ENCODE data around the gene TRIM68. TPM values are rescaled to one million over a fixed set of nuclear protein-coding genes. Genes with fewer than 3 reads are reported as not detected.

The TRIM68 gene
- 14.7 TPM for polyA plus RNA-seq (2013, experiment 1 of 4)
- 14.9 TPM for polyA plus RNA-seq (2013, experiment 2 of 4)
- 10.9 TPM for polyA plus RNA-seq (2013, experiment 3 of 4)
- 12.1 TPM for polyA plus RNA-seq (2013, experiment 4 of 4)

DNA sequence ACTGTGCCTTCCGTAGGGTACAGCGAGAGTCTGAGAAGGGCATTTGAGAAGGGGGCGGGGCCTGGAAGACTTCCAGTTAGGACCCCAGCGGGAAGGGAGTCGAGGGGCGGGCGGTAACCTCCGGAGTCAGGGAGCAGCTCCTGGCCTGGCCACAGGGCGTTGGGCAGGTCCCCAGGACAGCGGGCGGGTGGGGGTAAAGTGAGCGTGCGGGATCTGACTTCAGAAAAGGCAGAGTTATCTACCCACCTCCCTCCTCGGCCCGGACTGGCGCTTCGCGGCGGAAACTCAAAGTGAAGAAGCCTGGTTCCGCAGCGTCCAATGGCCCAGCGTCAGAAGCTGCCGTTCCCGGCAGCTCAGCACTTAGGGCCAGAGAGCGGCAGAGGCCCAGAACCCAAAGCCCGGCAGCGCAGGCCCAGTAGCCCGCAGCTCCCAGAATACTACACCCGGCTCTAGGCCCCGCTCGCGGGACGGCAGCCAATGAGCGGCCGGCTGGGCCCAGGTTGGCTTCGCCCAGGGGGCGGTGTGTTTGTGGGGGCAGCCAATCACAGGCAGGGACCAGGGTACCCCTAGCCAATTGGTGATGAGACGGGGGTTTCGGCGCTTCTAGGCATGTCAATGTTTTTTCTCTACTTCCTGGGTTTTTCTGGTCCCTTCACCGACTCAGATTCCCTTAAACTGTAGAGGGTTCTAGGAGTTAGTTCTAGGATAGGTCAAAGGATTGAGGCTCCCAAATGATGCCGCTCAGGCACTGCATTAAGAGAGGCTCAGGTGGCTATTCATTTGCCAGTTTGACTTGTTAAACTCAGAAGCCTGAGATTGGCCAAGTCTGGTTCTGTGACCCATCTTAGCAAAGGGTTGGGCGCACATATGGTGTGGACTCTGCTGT is at the start of gene TRIM68:
Gene TRIM68 (minus strand): TSS at position 451 of the 886 bp plus-strand sequence. CDS start 2,727 bp downstream, outside the sequence.
- Histone ChIP-seq H3K4me1 (ENCODE audit: control insufficient read depth, insufficient read depth, low read length) (no peaks in the 10 kb centered on the region), H3K9me3 (ENCODE audit: control insufficient read depth, low read length) (no peaks in the 10 kb centered on the region), H3K36me3 (ENCODE audit: control insufficient read depth, insufficient read depth, low read length) (peaks cover 6% of the 10 kb centered on the region), H3K4me3 (ENCODE audit: insufficient read depth, low read depth, low read length) (peak within 1 kb of the TSS; percentile 62), H3K27me3 (ENCODE audit: control insufficient read depth, insufficient read depth, low read length, poor library complexity, severe bottlenecking) (peaks cover 4% of the 10 kb centered on the region), H3K27ac (ENCODE audit: insufficient read depth, low read depth, low read length, poor library complexity, severe bottlenecking) (peak within 1 kb of the TSS; percentile 78)
- 6 to 7% methylated on average over 43 of the region's 43 CpGs for WGBS, 2 experiments

GRCh38 chr11:4654635-4655369 is 46.8 kb upstream of the TRIM68 start:
- WGBS, 2 experiments: 94 to 95% methylated on average over 2 of the region's 2 CpGs
- H3K4me1 ChIP-seq (ENCODE audit: control insufficient read depth, insufficient read depth, low read length): no peaks in the 10 kb centered on the region
- H3K4me3 ChIP-seq (ENCODE audit: insufficient read depth, low read depth, low read length): no peak overlapping the region
- no peaks in the 10 kb centered on the region for H3K27me3 ChIP-seq (ENCODE audit: control insufficient read depth, insufficient read depth, low read length, poor library complexity, severe bottlenecking)
- no peak overlapping the region for H3K27ac ChIP-seq (ENCODE audit: insufficient read depth, low read depth, low read length, poor library complexity, severe bottlenecking)
- no peaks in the 10 kb centered on the region for H3K9me3 ChIP-seq (ENCODE audit: control insufficient read depth, low read length)
- no peaks in the 10 kb centered on the region for H3K36me3 ChIP-seq (ENCODE audit: control insufficient read depth, insufficient read depth, low read length)

DNA sequence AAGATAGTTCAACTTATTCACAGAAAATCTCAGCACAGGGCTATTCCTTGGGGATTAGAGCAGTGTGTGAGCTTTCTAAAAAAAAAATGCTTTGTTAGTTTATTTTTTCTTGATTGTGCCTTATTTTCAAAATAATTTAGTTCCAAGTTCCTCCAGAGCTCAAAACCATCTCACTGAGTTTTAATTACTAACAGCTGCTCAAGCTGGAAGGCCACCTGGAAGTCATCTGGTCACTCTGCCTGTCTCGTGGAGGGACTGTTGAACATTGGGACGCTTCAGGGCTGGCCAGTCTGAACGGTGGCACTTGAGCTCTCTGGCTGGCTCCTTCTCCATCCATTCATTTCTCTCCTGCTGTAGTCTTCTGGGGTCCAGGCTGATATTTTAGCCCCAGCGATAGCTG is 39.7 kb upstream of the TRIM68 start:
- Histone ChIP-seq H3K9me3 (ENCODE audit: control insufficient read depth, low read length) (no peaks in the 10 kb centered on the region), H3K4me1 (ENCODE audit: control insufficient read depth, insufficient read depth, low read length) (no peaks in the 10 kb centered on the region), H3K4me3 (ENCODE audit: insufficient read depth, low read depth, low read length) (no peak overlapping the region), H3K27me3 (ENCODE audit: control insufficient read depth, insufficient read depth, low read length, poor library complexity, severe bottlenecking) (no peaks in the 10 kb centered on the region), H3K36me3 (ENCODE audit: control insufficient read depth, insufficient read depth, low read length) (no peaks in the 10 kb centered on the region), H3K27ac (ENCODE audit: insufficient read depth, low read depth, low read length, poor library complexity, severe bottlenecking) (no peak overlapping the region)
- 94% methylated on average over 4 of the region's 4 CpGs for WGBS, 2 experiments

DNA sequence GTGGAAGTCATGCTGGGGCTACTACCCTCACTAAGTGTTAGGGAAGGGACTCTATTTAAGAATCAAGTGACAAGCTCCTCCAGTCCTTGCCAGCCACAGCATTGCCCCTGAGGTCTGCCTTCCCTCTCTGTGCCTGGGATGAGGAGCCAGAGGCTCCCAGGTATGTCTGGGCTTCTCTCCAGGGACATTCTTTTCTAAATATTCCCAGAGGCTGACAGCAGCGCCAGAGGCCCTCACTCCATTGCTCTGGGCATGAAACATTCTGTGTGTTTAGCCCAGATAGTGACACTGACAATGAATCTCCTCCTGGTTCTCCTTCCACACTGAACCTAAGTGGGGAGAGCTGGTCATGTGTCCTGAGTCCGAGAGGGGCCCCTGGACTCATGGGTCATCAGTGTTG is 37.9 kb upstream of the TRIM68 start:
- no peak overlapping the region for H3K27ac ChIP-seq (ENCODE audit: insufficient read depth, low read depth, low read length, poor library complexity, severe bottlenecking)
- H3K4me1 ChIP-seq (ENCODE audit: control insufficient read depth, insufficient read depth, low read length): no peaks in the 10 kb centered on the region
- H3K27me3 ChIP-seq (ENCODE audit: control insufficient read depth, insufficient read depth, low read length, poor library complexity, severe bottlenecking): no peaks in the 10 kb centered on the region
- 91 to 94% methylated on average over 2 of the region's 2 CpGs for WGBS, 2 experiments
- H3K9me3 ChIP-seq (ENCODE audit: control insufficient read depth, low read length): no peaks in the 10 kb centered on the region
- H3K4me3 ChIP-seq (ENCODE audit: insufficient read depth, low read depth, low read length): no peak overlapping the region
- no peaks in the 10 kb centered on the region for H3K36me3 ChIP-seq (ENCODE audit: control insufficient read depth, insufficient read depth, low read length)

DNA sequence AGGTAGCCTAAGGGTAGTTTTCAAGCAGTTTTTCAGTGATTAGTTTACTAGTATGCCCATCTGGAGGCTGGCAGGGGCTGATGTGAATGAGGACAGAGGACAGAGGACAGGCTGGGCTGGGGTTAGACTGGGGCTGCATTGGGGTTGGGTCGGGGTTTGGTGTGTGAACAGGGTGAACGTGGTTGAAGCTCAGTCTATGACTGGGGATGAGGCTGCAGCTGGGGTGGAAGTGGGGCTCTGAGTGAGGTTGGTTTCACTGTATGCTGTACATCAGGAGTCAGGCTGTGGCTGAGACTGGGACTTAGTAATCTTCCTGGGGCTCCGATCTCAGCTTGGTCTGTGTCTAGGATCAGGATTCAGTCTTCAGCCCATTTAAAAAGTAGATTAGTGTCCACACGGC is 36.2 kb upstream of the TRIM68 start:
- H3K9me3 ChIP-seq (ENCODE audit: control insufficient read depth, low read length): no peaks in the 10 kb centered on the region
- no peak overlapping the region for H3K4me3 ChIP-seq (ENCODE audit: insufficient read depth, low read depth, low read length)
- no peak overlapping the region for H3K27ac ChIP-seq (ENCODE audit: insufficient read depth, low read depth, low read length, poor library complexity, severe bottlenecking)
- no peaks in the 10 kb centered on the region for H3K36me3 ChIP-seq (ENCODE audit: control insufficient read depth, insufficient read depth, low read length)
- WGBS, 2 experiments: 90 to 96% methylated on average over 4 of the region's 4 CpGs
- no peaks in the 10 kb centered on the region for H3K4me1 ChIP-seq (ENCODE audit: control insufficient read depth, insufficient read depth, low read length)
- no peaks in the 10 kb centered on the region for H3K27me3 ChIP-seq (ENCODE audit: control insufficient read depth, insufficient read depth, low read length, poor library complexity, severe bottlenecking)

DNA sequence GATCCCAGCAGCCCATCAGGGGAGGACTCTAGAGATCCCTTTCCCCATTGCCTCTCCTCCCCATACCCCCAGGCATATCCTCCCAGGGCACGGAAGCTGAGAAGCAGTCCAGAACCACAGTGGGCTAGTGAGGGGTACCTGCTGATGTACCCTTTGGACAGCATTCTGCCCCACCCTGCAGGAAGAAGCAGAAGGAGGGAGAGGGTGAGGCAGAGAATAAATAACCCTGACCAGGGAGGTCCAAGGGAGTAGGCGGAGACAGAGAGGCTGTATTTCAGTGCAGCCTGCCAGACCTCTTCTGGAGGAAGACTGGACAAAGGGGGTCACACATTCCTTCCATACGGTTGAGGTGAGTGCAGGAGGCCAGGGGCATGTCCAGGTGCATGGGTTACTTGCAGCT is 35.7 kb upstream of the TRIM68 start, which contains the start of gene OR51E1:
Gene OR51E1 (plus strand): TSS at position 301 of the 400 bp plus-strand sequence. CDS start 8,545 bp downstream, outside the sequence.
- Histone ChIP-seq H3K27ac (ENCODE audit: insufficient read depth, low read depth, low read length, poor library complexity, severe bottlenecking) (no peak within 1 kb of the TSS), H3K9me3 (ENCODE audit: control insufficient read depth, low read length) (no peaks in the 10 kb centered on the region), H3K4me3 (ENCODE audit: insufficient read depth, low read depth, low read length) (no peak within 1 kb of the TSS), H3K4me1 (ENCODE audit: control insufficient read depth, insufficient read depth, low read length) (no peaks in the 10 kb centered on the region), H3K36me3 (ENCODE audit: control insufficient read depth, insufficient read depth, low read length) (no peaks in the 10 kb centered on the region), H3K27me3 (ENCODE audit: control insufficient read depth, insufficient read depth, low read length, poor library complexity, severe bottlenecking) (no peaks in the 10 kb centered on the region)
- WGBS, 2 experiments: 90 to 94% methylated on average over 3 of the region's 3 CpGs

GRCh38 chr11:4643076-4643475 is 35.0 kb upstream of the TRIM68 start:
- Histone ChIP-seq H3K9me3 (ENCODE audit: control insufficient read depth, low read length) (no peaks in the 10 kb centered on the region), H3K36me3 (ENCODE audit: control insufficient read depth, insufficient read depth, low read length) (no peaks in the 10 kb centered on the region), H3K4me3 (ENCODE audit: insufficient read depth, low read depth, low read length) (no peak overlapping the region), H3K27me3 (ENCODE audit: control insufficient read depth, insufficient read depth, low read length, poor library complexity, severe bottlenecking) (no peaks in the 10 kb centered on the region), H3K4me1 (ENCODE audit: control insufficient read depth, insufficient read depth, low read length) (no peaks in the 10 kb centered on the region), H3K27ac (ENCODE audit: insufficient read depth, low read depth, low read length, poor library complexity, severe bottlenecking) (no peak overlapping the region)
- 44 to 46% methylated on average over 4 of the region's 5 CpGs for WGBS, 2 experiments

GRCh38 chr11:4642043-4642442 is 34.0 kb upstream of the TRIM68 start:
- no peak overlapping the region for H3K27ac ChIP-seq (ENCODE audit: insufficient read depth, low read depth, low read length, poor library complexity, severe bottlenecking)
- no peaks in the 10 kb centered on the region for H3K9me3 ChIP-seq (ENCODE audit: control insufficient read depth, low read length)
- peaks cover 7% of the 10 kb centered on the region for H3K27me3 ChIP-seq (ENCODE audit: control insufficient read depth, insufficient read depth, low read length, poor library complexity, severe bottlenecking)
- H3K4me3 ChIP-seq (ENCODE audit: insufficient read depth, low read depth, low read length): no peak overlapping the region
- no peaks in the 10 kb centered on the region for H3K4me1 ChIP-seq (ENCODE audit: control insufficient read depth, insufficient read depth, low read length)
- 86 to 87% methylated on average over 7 of the region's 7 CpGs for WGBS, 2 experiments
- no peaks in the 10 kb centered on the region for H3K36me3 ChIP-seq (ENCODE audit: control insufficient read depth, insufficient read depth, low read length)

- no peak overlapping the region for H3K27ac ChIP-seq (ENCODE audit: insufficient read depth, low read depth, low read length, poor library complexity, severe bottlenecking)
- H3K9me3 ChIP-seq (ENCODE audit: control insufficient read depth, low read length): no peaks in the 10 kb centered on the region
- 89 to 91% methylated on average over 7 of the region's 7 CpGs for WGBS, 2 experiments
- H3K36me3 ChIP-seq (ENCODE audit: control insufficient read depth, insufficient read depth, low read length): no peaks in the 10 kb centered on the region
- H3K4me1 ChIP-seq (ENCODE audit: control insufficient read depth, insufficient read depth, low read length): no peaks in the 10 kb centered on the region
- no peak overlapping the region for H3K4me3 ChIP-seq (ENCODE audit: insufficient read depth, low read depth, low read length)
- peaks cover 7% of the 10 kb centered on the region for H3K27me3 ChIP-seq (ENCODE audit: control insufficient read depth, insufficient read depth, low read length, poor library complexity, severe bottlenecking)
Measured at GRCh38 chr11:4641501-4641900, 33.5 kb upstream of the TRIM68 start.

- WGBS, 2 experiments: 93 to 99% methylated on average over 6 of the region's 6 CpGs
- H3K4me3 ChIP-seq (ENCODE audit: insufficient read depth, low read depth, low read length): no peak overlapping the region
- no peaks in the 10 kb centered on the region for H3K9me3 ChIP-seq (ENCODE audit: control insufficient read depth, low read length)
- H3K27ac ChIP-seq (ENCODE audit: insufficient read depth, low read depth, low read length, poor library complexity, severe bottlenecking): no peak overlapping the region
- H3K27me3 ChIP-seq (ENCODE audit: control insufficient read depth, insufficient read depth, low read length, poor library complexity, severe bottlenecking): peaks cover 7% of the 10 kb centered on the region
- no peaks in the 10 kb centered on the region for H3K36me3 ChIP-seq (ENCODE audit: control insufficient read depth, insufficient read depth, low read length)
- no peaks in the 10 kb centered on the region for H3K4me1 ChIP-seq (ENCODE audit: control insufficient read depth, insufficient read depth, low read length)
Measured at GRCh38 chr11:4639931-4640330, 31.9 kb upstream of the TRIM68 start.
